ENCODE results near the gene METAP1. TPM values are rescaled to one million over a fixed set of nuclear protein-coding genes. Genes with fewer than 3 reads are reported as not detected.

Gene METAP1
- total RNA-seq, 4 donors from 2014 or later: 33.4 to 43.1 (median 37.6) TPM

- Histone ChIP-seq H3K9me3 (no peaks in the 10 kb centered on the region), H3K36me3 (no peaks in the 10 kb centered on the region), H3K4me3 (replicated peaks in 1 of 3) (no peak overlapping the region), H3K27me3 (no peaks in the 10 kb centered on the region), H3K27ac (no peak overlapping the region), H3K4me1 (peaks cover 7 to 11% of the 10 kb centered on the region in 2 donors)
- no peak for TF ChIP-seq CTCF (IDR thresholded peaks at IDR 0.05)
- TF ChIP-seq POLR2A (IDR thresholded peaks at IDR 0.05): no peak
- intact Hi-C loops (cut with DNase I): no loop called here
- no peak for DNase-seq
- 87 to 91% methylated on average over 3 of the region's 3 CpGs for WGBS, 2 donors
These were observed 34.3 kb downstream of the METAP1 start for GRCh38 chr4:99029852-99030251.

DNA sequence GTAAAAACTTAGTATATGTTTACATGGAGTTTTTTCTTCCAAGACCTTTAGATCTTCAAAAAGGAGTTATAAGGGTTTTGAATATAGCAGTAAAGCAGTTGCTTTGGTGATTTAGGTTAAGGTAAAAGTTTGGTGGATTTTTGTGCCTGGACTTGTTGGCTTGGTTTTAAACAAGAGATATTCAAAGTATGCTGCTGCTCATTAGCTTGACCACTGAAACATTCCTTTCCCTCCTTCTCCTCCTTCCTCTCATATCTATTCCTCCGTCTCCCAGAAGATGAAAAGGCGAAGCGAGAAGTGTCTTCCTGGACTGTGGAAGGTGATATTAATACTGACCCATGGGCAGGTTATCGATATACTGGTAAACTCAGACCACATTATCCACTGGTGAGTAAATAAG, 38.4 kb downstream of the METAP1 start:
- H3K4me1 ChIP-seq: no peaks in the 10 kb centered on the region
- no peaks in the 10 kb centered on the region for H3K9me3 ChIP-seq
- intact Hi-C loops (cut with DNase I): no loop called here
- no peaks in the 10 kb centered on the region for H3K36me3 ChIP-seq
- H3K27me3 ChIP-seq: no peaks in the 10 kb centered on the region
- H3K27ac ChIP-seq: no peak overlapping the region
- WGBS, 2 donors: 97% methylated on average over 4 of the region's 4 CpGs
- no peak for TF ChIP-seq POLR2A (IDR thresholded peaks at IDR 0.05)
- no peak for TF ChIP-seq CTCF (IDR thresholded peaks at IDR 0.05)
- H3K4me3 ChIP-seq (replicated peaks in 1 of 3): no peak overlapping the region
- DNase-seq: no peak

GRCh38 chr4:99038213-99038612, 42.7 kb downstream of the METAP1 start:
- intact Hi-C loops (cut with DNase I): no loop called here
- Histone ChIP-seq H3K27me3 (no peaks in the 10 kb centered on the region), H3K4me1 (no peaks in the 10 kb centered on the region), H3K27ac (no peak overlapping the region), H3K4me3 (replicated peaks in 1 of 3) (no peak overlapping the region), H3K36me3 (no peaks in the 10 kb centered on the region), H3K9me3 (no peaks in the 10 kb centered on the region)
- 99 to 100% methylated on average over 1 of the region's 1 CpG for WGBS, 2 donors
- no peak for DNase-seq
- TF ChIP-seq CTCF (IDR thresholded peaks at IDR 0.05): no peak
- no peak for TF ChIP-seq POLR2A (IDR thresholded peaks at IDR 0.05)

DNA sequence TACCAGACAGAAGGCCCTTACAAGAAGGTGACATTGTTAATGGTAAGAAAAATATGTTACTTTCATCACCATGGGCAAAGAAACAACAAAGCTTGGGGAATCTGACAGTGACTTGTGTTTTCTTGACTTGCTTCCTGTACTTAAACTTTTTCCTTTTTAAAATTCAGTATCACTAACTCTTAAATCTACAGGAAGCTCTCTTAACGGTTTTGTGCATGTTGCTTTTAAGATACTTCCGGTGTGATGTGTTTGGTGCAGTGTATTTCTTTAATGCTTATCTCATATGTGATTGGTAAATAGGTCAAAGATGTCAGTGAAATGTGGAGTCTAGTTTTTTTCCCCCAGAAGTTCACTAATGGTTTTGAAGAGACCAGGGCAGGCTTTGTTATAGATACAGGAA, 47.8 kb downstream of the METAP1 start:
- no peak for DNase-seq
- WGBS, 2 donors: 76 to 83% methylated on average over 2 of the region's 2 CpGs
- H3K9me3 ChIP-seq: no peaks in the 10 kb centered on the region

DNA sequence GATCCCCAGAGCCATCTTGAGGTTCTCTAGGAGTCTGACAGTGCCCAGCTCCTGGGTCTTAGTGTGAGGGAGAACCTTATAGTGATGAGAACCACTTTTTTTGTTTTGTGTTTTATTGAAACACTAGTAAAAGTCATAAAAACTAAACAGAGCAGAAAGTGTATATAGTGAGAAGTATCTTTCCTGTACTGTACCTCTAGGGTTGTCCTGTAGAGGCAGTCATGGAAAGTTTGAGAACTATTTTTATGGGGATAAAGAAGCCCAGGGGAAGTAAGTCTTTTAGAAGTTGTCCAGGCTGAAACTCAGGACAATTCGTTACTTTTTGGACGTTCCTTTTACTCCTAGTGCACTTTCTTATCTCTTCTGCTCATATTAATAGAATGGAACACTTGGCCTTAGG, 52.2 kb downstream of the METAP1 start:
- no peak for DNase-seq
- no peaks in the 10 kb centered on the region for H3K27me3 ChIP-seq
- H3K27ac ChIP-seq: no peak overlapping the region
- H3K4me3 ChIP-seq (replicated peaks in 1 of 3): no peak overlapping the region
- H3K36me3 ChIP-seq: peaks cover 0 to 7% of the 10 kb centered on the region in 2 donors
- TF ChIP-seq POLR2A (IDR thresholded peaks at IDR 0.05) (no peak), CTCF (IDR thresholded peaks at IDR 0.05) (no peak)
- H3K4me1 ChIP-seq: no peaks in the 10 kb centered on the region
- WGBS, 2 donors: 83 to 88% methylated on average over 2 of the region's 2 CpGs
- intact Hi-C loops (cut with DNase I): no loop called here
- no peaks in the 10 kb centered on the region for H3K9me3 ChIP-seq

More for the DNA sequence above, 47.8 kb downstream of the METAP1 start:
- TF ChIP-seq CTCF (IDR thresholded peaks at IDR 0.05): no peak
- TF ChIP-seq POLR2A (IDR thresholded peaks at IDR 0.05): no peak
- intact Hi-C loops (cut with DNase I): no loop called here
- no peaks in the 10 kb centered on the region for H3K4me1 ChIP-seq
- no peak overlapping the region for H3K27ac ChIP-seq
- no peaks in the 10 kb centered on the region for H3K27me3 ChIP-seq
- H3K36me3 ChIP-seq: no peaks in the 10 kb centered on the region
- H3K4me3 ChIP-seq (replicated peaks in 1 of 3): no peak overlapping the region
